Breast epithelium (tissue), 4 donors: Measurements from ENCODE around the gene WNT1. TPM values are rescaled to one million over a fixed set of nuclear protein-coding genes. Genes with fewer than 3 reads are reported as not detected.

ENCODE experiments used
- DNase-seq, 2 donors: peaks; one replicate each; pipeline ENCODE4 v3.0.0-alpha.2; 2019; ENCODE audit warnings: low spot score in 2 of 2
- H3K27ac ChIP-seq, 2 donors: fragments of 200-600 bp; sonication (generic) in 1 of 2; one replicate each; pipeline ENCODE4 v1.5.1; 2016 to 2019; ENCODE audit warnings: mild to moderate bottlenecking in 1 of 2
- H3K27me3 ChIP-seq, 2 donors: fragments of 200-600 bp; sonication (generic) in 1 of 2; one replicate each; pipeline versions ENCODE4 v1.5.1 to v1.6.0; 2017 to 2019; ENCODE audit warnings: control low read depth in 1 of 2, mild to moderate bottlenecking in 1 of 2
- H3K36me3 ChIP-seq: fragments of 200-600 bp; one replicate; pipeline ENCODE4 v1.5.1; 2019
- H3K4me1 ChIP-seq, 2 donors: fragments of 200-600 bp; sonication (generic); one replicate each; pipeline ENCODE4 v1.5.1; 2016 to 2019; ENCODE audit warnings: control low read depth in 1 of 2
- H3K4me3 ChIP-seq, 3 donors: fragments of 200-600 bp; sonication (generic); 1 replicate in 2 of 3; 2 replicates in 1 of 3; pipeline ENCODE4 v1.5.1; 2016 to 2019; ENCODE audit warnings: mild to moderate bottlenecking in 3 of 3, moderate library complexity in 2 of 3
- H3K9me3 ChIP-seq, 2 donors: fragments of 200-600 bp; sonication (generic) in 1 of 2; one replicate each; pipeline ENCODE4 v1.5.1; 2016 to 2019; ENCODE audit warnings: control low read depth in 1 of 2
- CTCF ChIP-seq, 3 donors: fragments of 450-650 bp; IDR thresholded peaks; one replicate each; pipeline ENCODE4 v1.5.1; 2016 to 2017; ENCODE audit warnings: antibody characterized with exemption in 3 of 3, mild to moderate bottlenecking in 3 of 3, moderate library complexity in 3 of 3
- POLR2A ChIP-seq: fragments of 450-650 bp; IDR thresholded peaks from one replicate; pipeline ENCODE4 v1.6.1; 2016; ENCODE audit warnings: antibody characterized with exemption, mild to moderate bottlenecking, moderate library complexity
- POLR2AphosphoS5 ChIP-seq, 3 donors: sonication (generic); formaldehyde crosslinking; IDR thresholded peaks; one replicate each; pipeline ENCODE4 v1.6.1; 2017; ENCODE audit warnings: antibody characterized with exemption in 3 of 3
- intact Hi-C: fragments of 100-400 bp; cut with DNase I; formaldehyde crosslinking; loops from one replicate; pipeline ENCODE4 v1.15.1; 2023; ENCODE audit warnings: low total_unique reads
- total RNA-seq, 3 donors: library from RNA; depleted of rRNA; stranded (reverse); fragments of >200 nt; gene quantifications; one replicate each; pipeline ENCODE4 v1.1.0, GENCODE V29; 2016

The WNT1 gene
- total RNA-seq, 3 donors from 2014 or later, result not detected

GRCh38 chr12:48954061-48954460, 24.1 kb upstream of the WNT1 start:
- peaks cover 0 to 13% of the 10 kb centered on the region in 2 donors for H3K4me1 ChIP-seq
- TF ChIP-seq POLR2A (no peak), CTCF (IDR thresholded peaks at IDR 0.05) (no peak), POLR2AphosphoS5 (IDR thresholded peaks at IDR 0.05) (no peak)
- no peak for DNase-seq
- H3K27me3 ChIP-seq, result no peaks in the 10 kb centered on the region
- H3K4me3 ChIP-seq, result no peak overlapping the region
- intact Hi-C loops, result loop anchor here (5.0 kb wide), 1 partner anchor 698 kb away; no protein-coding TSS in a partner anchor
- no peaks in the 10 kb centered on the region for H3K36me3 ChIP-seq
- no peak overlapping the region for H3K27ac ChIP-seq
- no peaks in the 10 kb centered on the region for H3K9me3 ChIP-seq

GRCh38 chr12:48954841-48955501, 23.2 kb upstream of the WNT1 start:
- Histone ChIP-seq H3K4me1 (peaks cover 0 to 13% of the 10 kb centered on the region in 2 donors), H3K27me3 (no peaks in the 10 kb centered on the region), H3K36me3 (no peaks in the 10 kb centered on the region), H3K27ac (no peak overlapping the region), H3K9me3 (no peaks in the 10 kb centered on the region), H3K4me3 (no peak overlapping the region)
- TF ChIP-seq POLR2A, result no peak
- no peak for TF ChIP-seq POLR2AphosphoS5 (IDR thresholded peaks at IDR 0.05)
- no peak for TF ChIP-seq CTCF (IDR thresholded peaks at IDR 0.05)
- intact Hi-C loops, result loop anchor here (5.0 kb wide), 1 partner anchor 697 kb away; no protein-coding TSS in a partner anchor
- no peak for DNase-seq

GRCh38 chr12:48956279-48957140, 21.6 kb upstream of the WNT1 start:
- intact Hi-C loops, result no loop called here

GRCh38 chr12:48957141-48958048, 20.7 kb upstream of the WNT1 start, which contains the start of gene ARF3:
Gene ARF3, minus strand, starts transcription at chr12:48957487. Its CDS starts 16,392 bp downstream, at chr12:48941095.
- no peaks in the 10 kb centered on the region for H3K9me3 ChIP-seq
- peak within 1 kb of the TSS; percentile 83 to 98 for H3K27ac ChIP-seq
- H3K27me3 ChIP-seq, result no peaks in the 10 kb centered on the region
- peak; percentile 46 to 82 (median 49) for TF ChIP-seq POLR2AphosphoS5 (IDR thresholded peaks at IDR 0.05)
- peak; percentile 63 for TF ChIP-seq POLR2A
- no peak for TF ChIP-seq CTCF (IDR thresholded peaks at IDR 0.05)
- H3K4me1 ChIP-seq, result peaks cover 0 to 13% of the 10 kb centered on the region in 2 donors
- peak; percentile 89 to 94 for DNase-seq
- H3K36me3 ChIP-seq, result no peaks in the 10 kb centered on the region
- intact Hi-C loops, result no loop called here
- H3K4me3 ChIP-seq, result peak within 1 kb of the TSS; percentile 77 to 99 (median 98)

More at GRCh38 chr12:48956279-48957140, 21.6 kb upstream of the WNT1 start:
- H3K4me3 ChIP-seq, result peak overlapping the region; percentile 77 to 99 (median 98)
- peak overlapping the region; percentile 83 to 98 for H3K27ac ChIP-seq
- H3K9me3 ChIP-seq, result no peaks in the 10 kb centered on the region
- TF ChIP-seq POLR2A, result no peak
- no peak for TF ChIP-seq CTCF (IDR thresholded peaks at IDR 0.05)
- peak in 1 of 3 donors; percentile 36 for TF ChIP-seq POLR2AphosphoS5 (IDR thresholded peaks at IDR 0.05)
- H3K36me3 ChIP-seq, result no peaks in the 10 kb centered on the region
- no peaks in the 10 kb centered on the region for H3K27me3 ChIP-seq
- peak; percentile 75 to 86 for DNase-seq
- H3K4me1 ChIP-seq, result peaks cover 0 to 13% of the 10 kb centered on the region in 2 donors
